Measurements from ENCODE around the gene RINT1.

The RINT1 gene

GRCh38 chr7:105600720-105601550, 68.9 kb downstream of the RINT1 start:
- peak; percentile 15 for DNase-seq

- DNase-seq = peak; percentile 26
Observed at GRCh38 chr7:105602325-105603305, 70.6 kb downstream of the RINT1 start.

- peak; percentile 24 for DNase-seq
Observed at GRCh38 chr7:105610165-105610930, 78.3 kb downstream of the RINT1 start.

- peak; percentile 5 for DNase-seq
Observed at GRCh38 chr7:105611856-105612775, 80.1 kb downstream of the RINT1 start.

- no peak for DNase-seq
Observed at GRCh38 chr7:105612806-105613205, 80.8 kb downstream of the RINT1 start.

- no peak for DNase-seq
Observed at GRCh38 chr7:105613611-105614330, 81.8 kb downstream of the RINT1 start.

GRCh38 chr7:105614341-105614840, 82.4 kb downstream of the RINT1 start:
- DNase-seq = no peak
